ENCODE results near the gene MITF. TPM values are rescaled to one million over a fixed set of nuclear protein-coding genes. Genes with fewer than 3 reads are reported as not detected.

The MITF gene
- total and polyA plus RNA-seq, 2 of the 4 experiments (the other 2 are of a cell fraction) = 6.5 to 16.7 TPM

GRCh38 chr3:69767571-69767970, 28.3 kb downstream of the MITF start:
- POLR2A ChIA-PET (ENCODE audit: unreplicated experiment) = no interaction called here
- no TSS peak for BruUV-seq (replicated peaks)
- ATAC-seq (ENCODE audit: low read depth) = no peak
- Histone ChIP-seq H3K4me2 (ENCODE audit: low read depth, low read length) (no peak overlapping the region), H3K4ac (ENCODE audit: low read depth, low read length) (peak overlapping the region; percentile 74), H3K23ac (ENCODE audit: low read depth, low read length) (no peak overlapping the region; the same call in 1 of the 2 replicates), H2BK5ac (ENCODE audit: low read depth, low read length, poor library complexity, severe bottlenecking) (no peak overlapping the region), H4K5ac (ENCODE audit: low read depth, low read length) (no peak overlapping the region), H3K36me3 (ENCODE audit: control insufficient read depth, insufficient read depth, low read length) (no peaks in the 10 kb centered on the region), H4K20me1 (ENCODE audit: insufficient read depth, low read length) (no peaks in the 10 kb centered on the region), H3K14ac (replicated peaks; ENCODE audit: low read depth, low read length) (no peak overlapping the region), H4K91ac (ENCODE audit: insufficient read depth, low read depth, low read length) (peak overlapping the region; percentile 19), H2BK15ac (ENCODE audit: low read depth, low read length) (peak overlapping the region; percentile 53; the same call in 2 of the 3 replicates), H3K18ac (ENCODE audit: low read depth, low read length) (no peak overlapping the region), H2AK9ac (replicated peaks; ENCODE audit: low read depth, low read length, poor library complexity) (no peak overlapping the region), H2BK20ac (ENCODE audit: low read depth, low read length) (peak overlapping the region; percentile 70; the same call in 1 of the 2 replicates), H3K4me1 (ENCODE audit: control insufficient read depth, insufficient read depth, low read length) (peaks cover 22% of the 10 kb centered on the region), H2AK5ac (ENCODE audit: low read depth, low read length) (peak overlapping the region; percentile 82; the same call in 1 of the 2 replicates), H3K79me1 (ENCODE audit: low read depth in 1 of 2, low read length in 2 of 2) (peaks cover 30 to 59% of the 10 kb centered on the region in 2 experiments; a peak in 3 of 4 replicates), H2BK120ac (ENCODE audit: low read depth, low read length) (peak overlapping the region; percentile 48; the same call in 1 of the 2 replicates), H3K27ac (ENCODE audit: insufficient read depth, low read length) (no peak overlapping the region), H3K56ac (ENCODE audit: extremely low read depth, insufficient read depth, low read length) (no peak overlapping the region), H4K8ac (ENCODE audit: low read depth in 2 of 2, low read length in 2 of 2) (no peak overlapping the region), H2AFZ (replicated peaks; ENCODE audit: low read length, poor library complexity) (no peak overlapping the region), H3K4me3 (ENCODE audit: insufficient read depth, low read depth, low read length) (no peak overlapping the region), H3K9ac (ENCODE audit: low read depth, low read length) (no peak overlapping the region), H3K9me3 (ENCODE audit: control insufficient read depth, insufficient read depth, low read length) (no peaks in the 10 kb centered on the region), H3K9me1 (ENCODE audit: insufficient read depth, low read length) (peaks cover 13% of the 10 kb centered on the region), H3K27me3 (ENCODE audit: control insufficient read depth, insufficient read depth, low read length) (no peaks in the 10 kb centered on the region)
- dilution Hi-C loops (cut with HindIII; ENCODE audit: low sequenced_read_pairs, unreplicated experiment) = no loop called here
- CTCF ChIA-PET = no interaction called here
- TF ChIP-seq USF2 (IDR thresholded peaks at IDR 0.05; ENCODE audit: low read depth, low read length) (no peak), MAFK (IDR thresholded peaks at IDR 0.05; ENCODE audit: low read depth, low read length) (no peak)
- WGBS, 2 experiments (ENCODE audit: extremely low coverage in 2 of 2, insufficient read length in 1 of 2) = 75% methylated on average over 2 of the region's 5 CpGs; no CpG with 5 or more reads in 1 of the 2 experiments
- intact Hi-C loops (cut with micrococcal nuclease) = no loop called here
- in situ Hi-C loops (cut with MboI; ENCODE audit: low sequenced_read_pairs) = no loop called here
- no peak for DNase-seq

Measured in IMR-90 (cell line).